K562 (cell line): ENCODE measurements around the gene DNAJC13. TPM values are rescaled to one million over a fixed set of nuclear protein-coding genes. Genes with fewer than 3 reads are reported as not detected.

Experiments used
- ATAC-seq: fragments of 200-7000 bp; cut with Tn5 transposase; 3 replicates; pipeline ENCODE4 v1.9.1; 2020; ENCODE audit warnings: moderate library complexity
- BruUV-seq: library from RNA; stranded (reverse); fragments of 400-500 nt; replicated peaks from 2 replicates; lab custom pipeline; 2021; lab: Mats Ljungman, UMichigan
- CTCF ChIA-PET: fragments of 300-600 bp; formaldehyde crosslinking; extraction: SDS; loops from one replicate; lab custom pipeline; 2021; ENCODE audit warnings: low intra/inter-chr PET ratio; lab: Yijun Ruan, JAX
- POLR2A ChIA-PET: fragments of 300-600, 350-650 bp; sonication (Branson Sonifier 250); formaldehyde crosslinking; extraction: SDS; loops from one replicate; lab custom pipeline; 2021; ENCODE audit warnings: antibody characterized with exemption, inconsistent platforms; lab: Yijun Ruan, JAX
- DNase-seq, 4 experiments: peaks; one replicate each; pipeline versions ENCODE4 v3.0.0 to v3.0.0-alpha.2; 2011 to 2018; ENCODE audit warnings: low spot score in 3 of 4, mixed read lengths in 3 of 4; ENCODE audit errors: extremely low read depth in 1 of 4
- FAIRE-seq: peaks from 2 replicates; lab custom pipeline; 2011; peaks lifted over from hg19 to GRCh38; lab: Jason Lieb, UNC
- H2AFZ ChIP-seq: 2 replicates; pipeline ENCODE4 v1.6.0; 2011; ENCODE audit warnings: low read depth, low read length, control low read depth, inconsistent platforms
- H3K27ac ChIP-seq: fragments of 200-600 bp; 3 replicates; pipeline ENCODE4 v1.8.0; 2011; ENCODE audit warnings: low read depth, mild to moderate bottlenecking, control low read depth, inconsistent platforms, low read length, moderate library complexity, mixed read lengths; ENCODE audit errors: extremely low read depth
- H3K27me3 ChIP-seq, 2 experiments: fragments of 300-600 bp in 1 of 2; 2 replicates in 1 of 2; 3 replicates in 1 of 2; pipeline versions ENCODE4 v1.6.0 to v1.8.0; 2011; ENCODE audit warnings: inconsistent platforms in 2 of 2, low read length in 2 of 2, mild to moderate bottlenecking in 1 of 2, mixed read lengths in 1 of 2, moderate library complexity in 1 of 2; ENCODE audit not compliant: control insufficient read depth in 2 of 2, insufficient read depth in 2 of 2
- H3K36me3 ChIP-seq: fragments of 300-600 bp; 3 replicates; pipeline ENCODE4 v1.8.0; 2011; ENCODE audit warnings: mild to moderate bottlenecking, low read length, inconsistent platforms; ENCODE audit not compliant: control insufficient read depth, insufficient read depth
- H3K4me1 ChIP-seq, 2 experiments: fragments of 200-600 bp in 1 of 2; replicated peaks in 1 of 2; 2 replicates in 1 of 2; 3 replicates in 1 of 2; pipeline versions ENCODE4 v1.5.1 to v1.8.0; 2011; ENCODE audit warnings: inconsistent platforms in 2 of 2, low read length in 2 of 2, mild to moderate bottlenecking in 1 of 2, mixed read lengths in 1 of 2, moderate library complexity in 1 of 2; ENCODE audit not compliant: control insufficient read depth in 2 of 2, insufficient read depth in 2 of 2
- H3K4me2 ChIP-seq: 2 replicates; pipeline ENCODE4 v1.6.1; 2011; ENCODE audit warnings: low read length, control low read depth, inconsistent platforms, mixed read lengths; ENCODE audit not compliant: insufficient read depth
- H3K4me3 ChIP-seq: fragments of 200-600 bp; sonication (generic), shearing (Covaris generic); 2 replicates; pipeline ENCODE4 v1.5.1; 2016; ENCODE audit warnings: control low read depth, inconsistent platforms
- H3K79me2 ChIP-seq: fragments of 200-600 bp; 3 replicates; pipeline ENCODE4 v1.8.0; 2011; ENCODE audit warnings: low read length, inconsistent platforms; ENCODE audit not compliant: control insufficient read depth, insufficient read depth
- H3K9ac ChIP-seq, 2 experiments: 2 replicates each; pipeline versions ENCODE4 v1.6.0 to v1.6.1; 2011; ENCODE audit warnings: low read depth in 2 of 2, low read length in 2 of 2, control low read depth in 1 of 2, inconsistent platforms in 1 of 2, mild to moderate bottlenecking in 1 of 2, mixed read lengths in 1 of 2; ENCODE audit not compliant: insufficient read depth in 1 of 2
- H3K9me1 ChIP-seq: one replicate; pipeline ENCODE4 v1.6.0; 2011; ENCODE audit warnings: inconsistent platforms, mild to moderate bottlenecking, low read length, moderate library complexity; ENCODE audit not compliant: control insufficient read depth, insufficient read depth
- H3K9me3 ChIP-seq: replicated peaks from 2 replicates; pipeline ENCODE4 v1.5.1; 2011; ENCODE audit warnings: low read depth, low read length, inconsistent platforms; ENCODE audit not compliant: control insufficient read depth, insufficient read depth
- H4K20me1 ChIP-seq: replicated peaks from 2 replicates; pipeline ENCODE4 v1.6.1; 2011; ENCODE audit warnings: low read length, inconsistent platforms, mixed read lengths; ENCODE audit not compliant: control insufficient read depth, insufficient read depth
- HCFC1 ChIP-seq: IDR thresholded peaks from 2 replicates; pipeline ENCODE4 v1.6.1; 2012; ENCODE audit warnings: low read depth, low read length, improper control_type of control experiment
- MAZ ChIP-seq, 2 experiments: fragments of 450-650 bp in 1 of 2; sonication (generic) in 1 of 2; formaldehyde crosslinking; IDR thresholded peaks in 1 of 2; conservative IDR thresholded peaks in 1 of 2; 2 replicates each; pipeline versions ENCODE4 v1.4.0 to v1.5.0; 2020; ENCODE audit warnings: mild to moderate bottlenecking in 1 of 2, missing genetic modification reagents in 1 of 2
- PATZ1 ChIP-seq: fragments of 250-450 bp; sonication (Bioruptor Pico); IDR thresholded peaks from 2 replicates; pipeline ENCODE4 v1.5.0; 2020; ENCODE audit warnings: mild to moderate bottlenecking, borderline replicate concordance
- SMARCA5 ChIP-seq: fragments of 450-650 bp; IDR thresholded peaks from 2 replicates; pipeline ENCODE4 v1.6.1; 2016
- SNIP1 ChIP-seq: fragments of 450-650 bp; IDR thresholded peaks from 2 replicates; pipeline ENCODE4 v1.7.1; 2017; ENCODE audit warnings: low read depth, mild to moderate bottlenecking
- SNRNP70 ChIP-seq: fragments of 200-400 bp; formaldehyde crosslinking; optimal IDR thresholded peaks from 2 replicates; pipeline ENCODE3; 2017; ENCODE audit warnings: low read depth, low read length
- TARDBP ChIP-seq: fragments of 450-650 bp; IDR thresholded peaks from 2 replicates; pipeline ENCODE4 v1.6.1; 2016
- ZBED1 ChIP-seq: IDR thresholded peaks from 2 replicates; pipeline ENCODE4 v1.6.1; 2014
- ZBTB33 ChIP-seq: sonication (generic); formaldehyde crosslinking; IDR thresholded peaks from 2 replicates; pipeline ENCODE4 v1.8.1; 2023; ENCODE audit warnings: mild to moderate bottlenecking, missing genetic modification reagents
- ZNF212 ChIP-seq: fragments of 450-650 bp; formaldehyde crosslinking; IDR thresholded peaks from 2 replicates; pipeline ENCODE4 v1.4.0; 2020; ENCODE audit warnings: mild to moderate bottlenecking
- ZZZ3 ChIP-seq: fragments of 450-650 bp; IDR thresholded peaks from 2 replicates; pipeline ENCODE4 v1.6.1; 2016; ENCODE audit warnings: antibody characterized with exemption, mild to moderate bottlenecking, moderate library complexity
- WGBS: fragments of 100-300 bp; shearing (Covaris generic); methylation state at CpG from one replicate; pipeline ENCODE4 v1.1.6; 2016; ENCODE audit warnings: low coverage, mixed read lengths; ENCODE audit not compliant: insufficient coverage; ENCODE audit errors: missing lambda C conversion rate; 5-methylcytosine and 5-hydroxymethylcytosine counted together
- in situ Hi-C: fragments of 300-500 bp; cut with MboI; formaldehyde crosslinking; loops from 4 replicates; pipeline ENCODE4 v1.15.0; 2018; ENCODE audit warnings: inconsistent platforms, mixed read lengths
- intact Hi-C: fragments of 100-400 bp; cut with micrococcal nuclease; formaldehyde crosslinking; loops from 2 replicates; pipeline ENCODE4 v1.14.2; 2022
- polyA plus RNA-seq, 8 experiments: library from polyadenylated mRNA; depleted of rRNA in 4 of 8; stranded (reverse) in 5 of 8; unstranded in 3 of 8; fragments of >200 nt; fragmentation: Nextera tagmentation in 2 of 8; fragmentation: Illumina TruSeq in 1 of 8; extraction: Ambion mirVana in 2 of 8; extraction: Trizol in 1 of 8; gene quantifications; 2 replicates each; pipeline versions ENCODE4 v1.2.1 to v1.2.3, GENCODE V29; 2011 to 2014; ENCODE audit warnings: inconsistent platforms in 1 of 8, missing spikeins in 1 of 8
- total RNA-seq, 7 experiments: library from RNA; depleted of rRNA in 6 of 7; stranded (reverse); fragments of >200 nt in 6 of 7; fragmentation: Illumina TruSeq in 2 of 7; extraction: Trizol in 2 of 7; gene quantifications; 2 replicates each; pipeline versions ENCODE4 v1.2.1 to v1.2.3, GENCODE V29; 2011 to 2021; ENCODE audit warnings: low replicate concordance in 1 of 7

The DNAJC13 gene
- total and polyA plus RNA-seq, 9 of the 15 experiments (the other 6 are each of a cell fraction or from before 2014, with no cell fraction given) = 2.9 to 17.1 (median 10.2) TPM

- ChIA-PET POLR2A (no interaction called here), CTCF (no interaction called here)
- peaks cover 14% of the 10 kb centered on the region; the same call in 1 of the 3 replicates for H3K36me3 ChIP-seq
- intact Hi-C loops = no loop called here
- no peaks in the 10 kb centered on the region for H3K27me3 ChIP-seq
- H3K27ac ChIP-seq = no peak overlapping the region
- no peaks in the 10 kb centered on the region for H3K9me1 ChIP-seq
- no peak for DNase-seq
- no peak for TF ChIP-seq SNRNP70
- no peak overlapping the region for H3K9ac ChIP-seq
- no peaks in the 10 kb centered on the region for H3K4me1 ChIP-seq
- H3K9me3 ChIP-seq = no peaks in the 10 kb centered on the region
- no TSS peak for BruUV-seq
- FAIRE-seq = no peak
- no peaks in the 10 kb centered on the region for H4K20me1 ChIP-seq
- no peaks in the 10 kb centered on the region for H3K79me2 ChIP-seq
- no peak overlapping the region for H2AFZ ChIP-seq
- in situ Hi-C loops = no loop called here
- no peak overlapping the region for H3K4me2 ChIP-seq
- no peak for ATAC-seq
- no peak overlapping the region for H3K4me3 ChIP-seq
- 79% methylated on average over 6 of the region's 6 CpGs for WGBS
Observed at GRCh38 chr3:132448216-132448961, 31.1 kb downstream of the DNAJC13 start.

GRCh38 chr3:132456136-132456535, 38.8 kb downstream of the DNAJC13 start:
- in situ Hi-C loops (no loop called here), intact Hi-C loops (no loop called here)
- Histone ChIP-seq H3K9me1 (no peaks in the 10 kb centered on the region), H3K36me3 (peaks cover 54% of the 10 kb centered on the region; the same call in 1 of the 3 replicates), H3K27me3 (no peaks in the 10 kb centered on the region), H3K4me1 (no peaks in the 10 kb centered on the region), H3K9me3 (no peaks in the 10 kb centered on the region), H3K9ac (no peak overlapping the region), H3K27ac (no peak overlapping the region), H3K79me2 (no peaks in the 10 kb centered on the region), H4K20me1 (no peaks in the 10 kb centered on the region), H3K4me2 (no peak overlapping the region), H2AFZ (no peak overlapping the region), H3K4me3 (no peak overlapping the region)
- no TSS peak for BruUV-seq
- ChIA-PET CTCF (no interaction called here), POLR2A (interaction anchor here (1.3 kb wide), 1 partner anchor 30 kb away, joined by 3 read pairs; no protein-coding TSS in a partner anchor)
- no peak for ATAC-seq
- no peak for FAIRE-seq
- 84% methylated on average over 3 of the region's 3 CpGs for WGBS
- no peak for DNase-seq
- TF ChIP-seq ZNF212 (no peak), ZBED1 (no peak), TARDBP (no peak), ZZZ3 (no peak), ZBTB33 (CRISPR knock-in tag) (no peak), HCFC1 (no peak), PATZ1 (no peak), MAZ (CRISPR knock-in tag; conservative IDR thresholded peaks at IDR 0.05 in 1 of 2, IDR thresholded peaks at IDR 0.05 in 1 of 2) (no peak), SNIP1 (no peak), SMARCA5 (no peak)
